GM12891 (cell line): ENCODE measurements around the gene PAX8.
"Not testable (repeated sequence)": the region's sequence is repeated elsewhere in the genome, so short reads cannot be mapped to it uniquely, and the experiment has no call there.

Source experiments
- POLR2A ChIP-seq: IDR thresholded peaks from 2 replicates; pipeline ENCODE4 v1.6.1; 2011; ENCODE audit warnings: low read depth, low read length, control low read depth
- POLR2AphosphoS5 ChIP-seq: IDR thresholded peaks from 2 replicates; pipeline ENCODE4 v1.6.1; 2011; ENCODE audit warnings: low read depth, low read length, control low read depth
- POU2F2 ChIP-seq: IDR thresholded peaks from 2 replicates; pipeline ENCODE4 v1.6.1; 2011; ENCODE audit warnings: low read depth, mild to moderate bottlenecking, control low read depth, low read length, moderate library complexity
- SPI1 ChIP-seq: IDR thresholded peaks from 2 replicates; pipeline ENCODE4 v1.6.1; 2011; ENCODE audit warnings: low read depth, low read length, control low read depth
- TAF1 ChIP-seq: IDR thresholded peaks from 2 replicates; pipeline ENCODE4 v1.6.1; 2011; ENCODE audit warnings: low read depth, low read length, control low read depth

- TF ChIP-seq POLR2AphosphoS5, POLR2A, TAF1, POU2F2, SPI1: not testable (repeated sequence)
These were observed 46.5 kb upstream of the PAX8 start for GRCh38 chr2:113325161-113325731.
